ENCODE results near the gene SKIDA1.
A peak's percentile ranks its signal among the peaks of the same experiment; 100 is the strongest.

The SKIDA1 gene

DNA sequence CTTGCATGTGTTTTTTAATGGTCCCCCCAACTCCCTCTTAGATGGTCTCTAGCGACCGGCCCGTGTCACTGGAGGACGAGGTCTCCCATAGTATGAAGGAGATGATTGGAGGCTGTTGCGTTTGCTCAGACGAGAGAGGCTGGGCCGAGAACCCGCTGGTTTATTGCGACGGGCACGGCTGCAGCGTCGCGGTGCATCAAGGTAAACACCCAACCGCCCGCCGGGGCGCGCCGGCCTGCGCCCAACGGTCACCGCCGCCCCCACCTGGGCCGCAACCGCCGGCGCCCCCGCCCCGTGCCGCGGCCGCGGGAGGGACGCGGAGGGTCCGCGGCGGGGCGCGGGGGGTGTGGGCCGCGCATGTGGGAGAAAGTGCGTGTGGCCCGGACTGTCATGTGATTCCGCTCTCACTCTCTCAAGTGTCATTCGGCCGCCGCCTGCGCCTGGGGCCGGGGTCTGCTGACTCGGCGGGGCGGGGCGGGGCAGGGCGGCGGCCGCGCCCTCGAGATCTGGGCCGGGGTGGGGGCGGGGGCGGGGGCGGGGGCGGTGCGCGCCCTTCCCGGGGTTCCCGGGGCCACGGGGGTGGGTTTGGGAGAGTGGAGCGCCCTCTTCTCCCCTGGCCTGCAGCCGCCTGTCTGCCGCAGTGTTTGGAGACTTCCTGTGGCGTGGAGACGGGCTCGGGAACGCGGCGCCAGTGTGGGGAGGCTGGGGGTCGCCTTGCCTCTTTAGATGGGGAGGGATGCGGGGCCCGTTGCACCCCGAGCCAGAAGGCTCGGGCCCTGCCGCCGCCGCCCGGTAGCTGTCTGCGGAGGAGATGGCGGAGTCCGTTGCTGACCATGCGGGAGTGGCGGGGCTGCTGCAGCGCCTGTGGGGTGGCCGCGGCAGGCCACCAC is 9.4 kb upstream of the SKIDA1 start:
- no peak for TF ChIP-seq TAF1 (IDR thresholded peaks at IDR 0.05; ENCODE audit: borderline replicate concordance, low read depth, low read length)
- no peak for TF ChIP-seq POLR2AphosphoS5 (IDR thresholded peaks at IDR 0.05; ENCODE audit: low read depth, low read length)
- TF ChIP-seq POLR2A (IDR thresholded peaks at IDR 0.05; ENCODE audit: low read depth, low read length), result no peak
- DNase-seq (ENCODE audit: insufficient read length) (peak; percentile 32), FAIRE-seq (peak; percentile 36)

DNA sequence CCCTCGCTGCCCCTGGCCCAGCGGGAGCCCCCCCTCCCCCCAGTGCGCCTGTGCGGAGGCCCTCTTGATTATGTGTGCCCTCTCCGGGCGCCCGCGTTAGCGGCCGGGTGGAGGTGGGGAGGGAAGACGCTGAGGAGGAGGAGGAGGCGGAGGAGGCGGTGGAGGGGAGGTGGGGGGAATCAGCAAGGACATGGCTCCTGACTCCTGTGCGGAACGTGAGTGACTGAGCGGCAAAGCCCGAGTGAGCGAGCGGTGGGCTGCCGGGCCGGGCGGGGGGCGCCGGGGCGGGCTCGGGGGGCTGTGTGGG is 8.8 kb upstream of the SKIDA1 start:
- FAIRE-seq (no peak), DNase-seq (ENCODE audit: insufficient read length) (no peak)
- TF ChIP-seq TAF1 (IDR thresholded peaks at IDR 0.05; ENCODE audit: borderline replicate concordance, low read depth, low read length) (no peak), POLR2A (IDR thresholded peaks at IDR 0.05; ENCODE audit: low read depth, low read length) (no peak), POLR2AphosphoS5 (IDR thresholded peaks at IDR 0.05; ENCODE audit: low read depth, low read length) (no peak)

DNA sequence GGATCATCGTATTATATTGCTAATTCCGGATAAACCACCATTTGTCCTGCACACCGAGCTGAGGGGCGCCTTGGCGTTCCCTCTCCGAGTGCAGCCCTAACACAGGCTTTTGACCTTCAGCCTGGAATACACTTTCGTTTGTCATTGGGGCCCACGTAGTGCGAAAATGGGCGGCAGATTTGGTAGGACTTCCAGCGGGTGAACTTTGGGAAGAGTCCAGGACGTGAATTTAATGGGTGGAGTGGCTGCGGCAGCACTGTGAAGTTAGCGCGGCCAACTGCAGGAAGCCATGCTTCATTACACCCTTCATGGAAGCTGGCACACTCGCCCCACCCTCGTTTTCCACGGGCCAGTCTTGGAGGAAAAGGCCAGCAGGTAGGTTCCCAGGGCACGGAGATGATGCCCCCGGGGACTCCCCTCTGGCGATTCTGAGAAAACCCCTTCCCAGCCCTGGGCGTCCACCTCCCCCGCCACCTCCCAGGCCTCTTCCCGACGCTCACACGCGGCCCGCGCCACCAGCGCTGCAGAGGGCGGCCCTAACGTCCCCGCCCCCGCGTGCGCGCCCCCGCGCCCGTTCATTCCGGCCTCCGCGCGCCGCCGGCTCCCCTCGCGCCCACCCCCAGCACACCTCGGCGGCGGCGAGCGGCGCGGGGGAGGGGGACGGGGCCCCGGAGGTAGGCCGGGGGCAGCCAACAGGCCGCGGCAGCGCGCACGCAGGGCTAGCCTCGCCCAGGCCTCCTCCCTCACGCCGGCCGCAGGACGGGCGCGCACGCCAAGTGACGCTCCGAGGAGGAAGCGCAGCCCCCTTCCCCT is 8.2 kb upstream of the SKIDA1 start, which contains the start of gene MLLT10:
TSS of gene MLLT10 (plus strand) at position 766 of the 813 bp plus-strand sequence. CDS start 413 bp downstream, outside the sequence.
- FAIRE-seq, result peak; percentile 99
- peak; percentile 86 for TF ChIP-seq POLR2A (IDR thresholded peaks at IDR 0.05; ENCODE audit: low read depth, low read length)
- TF ChIP-seq TAF1 (IDR thresholded peaks at IDR 0.05; ENCODE audit: borderline replicate concordance, low read depth, low read length), result peak; percentile 44; the same call in 1 of the 2 replicates
- 0 out of 2 replicates have a peak, but pooled peaks have one; percentile 61 for TF ChIP-seq POLR2AphosphoS5 (IDR thresholded peaks at IDR 0.05; ENCODE audit: low read depth, low read length)
- peak; percentile 87 for DNase-seq (ENCODE audit: insufficient read length)

DNA sequence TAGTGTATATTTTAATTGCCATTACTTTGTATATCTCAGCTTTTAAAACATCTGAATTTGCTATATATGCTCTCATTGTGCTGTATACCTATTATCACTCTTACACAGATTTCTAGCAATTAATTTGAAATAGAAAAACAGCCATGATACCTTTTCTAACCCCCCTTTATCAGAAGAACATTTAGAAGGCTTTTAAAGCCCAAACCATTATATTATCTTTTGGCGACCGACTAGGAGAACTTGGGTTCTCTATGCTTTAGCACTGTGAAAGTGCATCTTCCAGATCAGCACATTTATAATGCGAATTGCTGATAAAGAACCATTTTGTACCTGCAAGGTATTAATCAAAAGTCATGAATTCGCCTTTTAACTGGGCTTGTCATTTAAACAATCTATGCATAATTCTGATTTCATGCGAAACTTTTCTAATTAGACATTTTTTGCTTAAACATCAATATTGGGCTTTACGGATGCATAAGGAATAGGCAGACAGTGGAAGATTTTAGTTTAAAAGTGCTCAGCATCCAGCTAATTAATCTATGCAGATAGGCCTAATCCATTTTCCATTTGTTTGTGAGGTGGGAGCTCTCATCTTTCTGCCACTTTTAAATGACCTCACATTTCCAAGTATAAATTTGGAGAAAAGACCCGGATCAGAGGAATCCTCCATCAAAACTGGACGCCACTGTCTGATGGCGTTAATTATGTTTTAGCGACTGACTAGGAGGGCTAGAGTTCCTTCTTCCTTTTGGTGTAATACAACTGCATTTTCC is 7.4 kb upstream of the SKIDA1 start:
- FAIRE-seq (peak; percentile 60), DNase-seq (ENCODE audit: insufficient read length) (no peak)
- TF ChIP-seq POLR2AphosphoS5 (IDR thresholded peaks at IDR 0.05; ENCODE audit: low read depth, low read length) (no peak), TAF1 (IDR thresholded peaks at IDR 0.05; ENCODE audit: borderline replicate concordance, low read depth, low read length) (no peak), POLR2A (IDR thresholded peaks at IDR 0.05; ENCODE audit: low read depth, low read length) (no peak)

DNA sequence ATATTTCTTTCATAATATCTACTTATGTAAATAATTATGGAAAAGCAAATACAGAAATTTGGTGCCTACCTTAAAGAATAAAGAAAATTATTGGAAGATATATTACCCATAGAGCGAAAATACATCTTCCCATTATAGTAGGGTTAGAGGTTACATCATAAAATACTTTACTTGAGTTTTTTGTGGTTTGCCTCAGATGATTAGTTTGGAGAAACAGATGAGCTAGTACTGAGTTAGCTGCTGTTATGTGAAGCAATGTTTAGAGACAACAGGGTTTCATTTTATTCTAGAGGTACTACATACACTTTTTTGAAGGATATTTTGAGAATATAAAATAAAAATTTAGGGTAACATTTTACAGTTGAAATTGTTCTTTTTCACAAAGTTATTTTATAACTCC is 5.7 kb upstream of the SKIDA1 start:
- TF ChIP-seq POLR2A (IDR thresholded peaks at IDR 0.05; ENCODE audit: low read depth, low read length) (no peak), TAF1 (IDR thresholded peaks at IDR 0.05; ENCODE audit: borderline replicate concordance, low read depth, low read length) (no peak), POLR2AphosphoS5 (IDR thresholded peaks at IDR 0.05; ENCODE audit: low read depth, low read length) (no peak)
- DNase-seq (ENCODE audit: insufficient read length) (no peak), FAIRE-seq (no peak)

DNA sequence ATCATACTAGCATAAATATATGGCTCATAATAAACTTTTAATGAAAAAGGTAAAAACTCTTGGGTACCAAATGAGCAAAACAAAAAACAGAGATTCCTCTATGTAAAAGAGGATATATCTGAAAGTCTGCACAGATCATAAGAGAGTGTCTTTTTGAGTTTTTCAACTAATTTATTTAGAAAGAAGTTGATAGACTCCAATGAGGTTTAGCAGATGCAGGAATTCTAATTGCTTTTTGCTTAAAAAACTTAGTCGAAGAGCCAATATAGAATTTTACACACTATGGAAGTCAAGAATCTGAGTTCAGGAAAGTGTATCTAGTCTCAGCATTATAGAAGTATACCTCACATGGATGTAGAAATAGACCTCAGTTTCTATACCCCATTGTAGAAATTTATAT is 5.2 kb upstream of the SKIDA1 start:
- TF ChIP-seq POLR2A (IDR thresholded peaks at IDR 0.05; ENCODE audit: low read depth, low read length) (no peak), POLR2AphosphoS5 (IDR thresholded peaks at IDR 0.05; ENCODE audit: low read depth, low read length) (no peak), TAF1 (IDR thresholded peaks at IDR 0.05; ENCODE audit: borderline replicate concordance, low read depth, low read length) (no peak)
- no peak for DNase-seq (ENCODE audit: insufficient read length)
- no peak for FAIRE-seq

DNA sequence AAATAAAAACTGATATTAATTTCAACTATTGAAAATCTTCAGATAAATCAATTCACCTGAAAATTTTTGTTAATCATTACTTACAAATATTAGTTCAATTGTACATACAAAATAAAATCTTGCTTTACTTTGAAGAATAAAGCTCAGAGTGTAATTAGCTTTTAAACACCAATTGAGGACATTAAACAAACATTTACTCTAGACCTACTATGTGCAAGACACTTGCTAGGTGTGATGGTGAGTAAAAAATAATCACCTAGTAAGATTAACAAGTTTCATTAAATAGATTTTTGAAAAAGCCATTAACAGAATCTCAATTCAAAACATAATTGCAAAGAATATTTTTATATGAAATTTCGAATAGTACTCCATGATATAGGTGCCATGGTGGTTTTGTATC is 4.7 kb upstream of the SKIDA1 start:
- FAIRE-seq (no peak), DNase-seq (ENCODE audit: insufficient read length) (no peak)
- TF ChIP-seq TAF1 (IDR thresholded peaks at IDR 0.05; ENCODE audit: borderline replicate concordance, low read depth, low read length) (no peak), POLR2A (IDR thresholded peaks at IDR 0.05; ENCODE audit: low read depth, low read length) (no peak), POLR2AphosphoS5 (IDR thresholded peaks at IDR 0.05; ENCODE audit: low read depth, low read length) (no peak)

DNA sequence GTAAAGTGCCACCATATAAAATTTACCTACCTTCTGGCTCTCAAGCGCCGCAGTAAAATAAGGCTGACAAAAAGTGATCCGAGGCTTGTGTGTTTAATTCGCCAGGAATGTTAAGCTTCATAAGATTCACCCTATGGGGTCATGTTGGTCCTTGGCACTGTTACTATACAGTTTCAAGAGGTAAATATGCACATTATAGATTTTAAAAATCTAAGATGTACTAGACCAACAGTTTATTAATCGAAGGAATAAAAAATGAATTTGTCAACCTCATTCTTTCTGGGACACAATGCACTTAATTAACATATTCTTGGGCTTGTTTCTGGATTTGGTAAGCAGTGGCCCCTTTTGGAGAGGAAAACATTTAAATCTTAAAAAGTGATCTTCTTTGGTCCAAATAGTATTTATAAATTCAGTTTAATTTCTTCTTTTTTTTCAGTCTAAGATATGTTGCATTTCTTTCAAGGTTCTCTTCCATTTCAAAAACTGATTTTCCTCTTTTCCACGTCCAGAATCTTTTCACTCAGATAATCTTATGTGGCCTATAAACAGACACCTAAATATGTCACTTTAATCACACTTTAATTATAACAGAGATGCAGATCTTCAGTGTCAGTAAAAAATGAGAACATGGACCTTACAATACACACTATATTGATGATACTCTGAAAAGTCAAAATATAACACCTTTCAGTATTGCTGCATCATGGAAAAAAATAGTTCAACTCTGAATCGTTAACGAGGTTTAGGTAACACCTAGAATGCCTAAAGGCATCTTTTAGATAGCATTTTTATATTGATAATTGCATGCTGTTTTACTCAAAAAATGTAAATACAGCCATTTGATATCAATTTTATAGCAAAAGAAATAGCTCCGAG is 3.8 kb upstream of the SKIDA1 start:
- FAIRE-seq (peak; percentile 38), DNase-seq (ENCODE audit: insufficient read length) (no peak)
- TF ChIP-seq POLR2A (IDR thresholded peaks at IDR 0.05; ENCODE audit: low read depth, low read length), result no peak

DNA sequence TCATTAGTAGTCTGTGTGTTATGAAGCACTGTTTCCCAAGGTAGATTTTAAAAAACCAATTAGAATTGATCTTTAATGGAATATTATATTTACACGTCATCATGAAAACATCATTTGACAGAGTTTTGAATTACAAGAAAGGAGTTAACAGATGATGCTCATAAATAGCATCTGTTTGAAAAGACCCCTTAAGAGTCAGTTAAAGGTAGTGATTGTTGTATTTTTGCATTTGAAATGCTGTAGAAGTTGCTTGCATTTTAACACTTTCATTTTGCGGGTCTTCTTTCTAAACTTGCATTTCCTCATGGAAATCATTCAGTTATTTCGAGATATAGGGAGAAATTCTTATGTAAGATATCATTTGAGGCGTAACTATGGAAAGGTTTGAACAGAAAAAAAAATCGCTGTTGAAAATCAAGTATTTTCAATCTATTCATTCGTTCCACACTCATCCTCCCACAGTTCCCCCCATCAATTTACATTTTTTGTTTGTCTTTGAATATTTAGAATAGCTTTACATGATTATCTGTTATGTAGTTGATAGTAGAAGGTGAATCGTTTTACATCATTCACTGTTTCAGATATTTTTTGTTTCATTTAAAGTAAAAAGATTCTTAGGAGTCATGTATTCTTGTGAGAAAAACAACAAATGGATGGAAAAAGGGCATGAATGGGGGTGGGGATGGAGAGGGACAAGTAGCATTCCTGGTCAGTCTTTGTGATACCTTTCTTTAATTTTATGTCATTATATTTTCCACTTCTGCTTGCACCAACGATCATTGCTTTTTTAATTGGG is 3.0 kb upstream of the SKIDA1 start:
- no peak for DNase-seq (ENCODE audit: insufficient read length)
- no peak for FAIRE-seq
- TF ChIP-seq POLR2A (IDR thresholded peaks at IDR 0.05; ENCODE audit: low read depth, low read length) (no peak), POLR2AphosphoS5 (IDR thresholded peaks at IDR 0.05; ENCODE audit: low read depth, low read length) (no peak), TAF1 (IDR thresholded peaks at IDR 0.05; ENCODE audit: borderline replicate concordance, low read depth, low read length) (no peak)
